Measurements from ENCODE around the gene MICU1. TPM values are rescaled to one million over a fixed set of nuclear protein-coding genes. Genes with fewer than 3 reads are reported as not detected.
"Not testable (repeated sequence)": the region's sequence is repeated elsewhere in the genome, so short reads cannot be mapped to it uniquely, and the experiment has no call there.

MICU1 gene
- total RNA-seq, 6 experiments from 2014 or later: 54.7 to 62.7 (median 59.8) TPM

GRCh38 chr10:72550239-72550638 lies 75.6 kb downstream of the MICU1 start:
- no peaks in the 10 kb centered on the region for H3K27me3 Mint-ChIP-seq (ENCODE audit: insufficient read depth)

GRCh38 chr10:72545546-72545945 lies 80.3 kb downstream of the MICU1 start:
- Mint-ChIP-seq H3K9me3 (peaks cover 8% of the 10 kb centered on the region), H3K27me3 (ENCODE audit: insufficient read depth) (no peaks in the 10 kb centered on the region), H3K4me1 (ENCODE audit: low read depth) (no peaks in the 10 kb centered on the region), H3K4me3 (no peak overlapping the region), H3K27ac (no peak overlapping the region), H3K36me3 (ENCODE audit: low read depth) (peaks cover 45% of the 10 kb centered on the region)
- DNase-seq: no peak
- no peak for TF ChIP-seq CTCF (IDR thresholded peaks at IDR 0.05)

More at GRCh38 chr10:72550239-72550638, 75.6 kb downstream of the MICU1 start:
- peaks cover 14% of the 10 kb centered on the region for H3K36me3 Mint-ChIP-seq (ENCODE audit: low read depth)
- no peak for TF ChIP-seq CTCF (IDR thresholded peaks at IDR 0.05)
- no peak for DNase-seq
- no peaks in the 10 kb centered on the region for H3K9me3 Mint-ChIP-seq
- no peaks in the 10 kb centered on the region for H3K4me1 Mint-ChIP-seq (ENCODE audit: low read depth)
- H3K4me3 Mint-ChIP-seq: no peak overlapping the region
- no peak overlapping the region for H3K27ac Mint-ChIP-seq

GRCh38 chr10:72543855-72544254 lies 82.0 kb downstream of the MICU1 start:
- DNase-seq; H3K27me3 Mint-ChIP-seq (ENCODE audit: insufficient read depth); H3K27ac Mint-ChIP-seq; H3K4me3 Mint-ChIP-seq; H3K9me3 Mint-ChIP-seq; H3K4me1 Mint-ChIP-seq (ENCODE audit: low read depth): not testable (repeated sequence)
- peaks cover 47% of the 10 kb centered on the region for H3K36me3 Mint-ChIP-seq (ENCODE audit: low read depth)

- peaks cover 8% of the 10 kb centered on the region for H3K9me3 Mint-ChIP-seq
- H3K27me3 Mint-ChIP-seq (ENCODE audit: insufficient read depth): no peaks in the 10 kb centered on the region
- no peak for DNase-seq
- H3K36me3 Mint-ChIP-seq (ENCODE audit: low read depth): peaks cover 40% of the 10 kb centered on the region
- H3K4me3 Mint-ChIP-seq: no peak overlapping the region
- H3K4me1 Mint-ChIP-seq (ENCODE audit: low read depth): no peaks in the 10 kb centered on the region
- TF ChIP-seq CTCF (IDR thresholded peaks at IDR 0.05): no peak
- H3K27ac Mint-ChIP-seq: no peak overlapping the region
Measured at GRCh38 chr10:72542396-72542815, 83.5 kb downstream of the MICU1 start.

- no peak overlapping the region for H3K27ac Mint-ChIP-seq
- TF ChIP-seq CTCF (IDR thresholded peaks at IDR 0.05): no peak
- no peaks in the 10 kb centered on the region for H3K27me3 Mint-ChIP-seq (ENCODE audit: insufficient read depth)
- H3K9me3 Mint-ChIP-seq: peaks cover 8% of the 10 kb centered on the region
- H3K36me3 Mint-ChIP-seq (ENCODE audit: low read depth): peaks cover 40% of the 10 kb centered on the region
- no peak for DNase-seq
- no peaks in the 10 kb centered on the region for H3K4me1 Mint-ChIP-seq (ENCODE audit: low read depth)
- H3K4me3 Mint-ChIP-seq: no peak overlapping the region
Measured at GRCh38 chr10:72541337-72541736, 84.5 kb downstream of the MICU1 start.

- peaks cover 8% of the 10 kb centered on the region for H3K9me3 Mint-ChIP-seq
- H3K4me3 Mint-ChIP-seq: no peak overlapping the region
- no peak overlapping the region for H3K27ac Mint-ChIP-seq
- no peak for TF ChIP-seq CTCF (IDR thresholded peaks at IDR 0.05)
- peaks cover 40% of the 10 kb centered on the region for H3K36me3 Mint-ChIP-seq (ENCODE audit: low read depth)
- DNase-seq: no peak
- H3K4me1 Mint-ChIP-seq (ENCODE audit: low read depth): no peaks in the 10 kb centered on the region
- no peaks in the 10 kb centered on the region for H3K27me3 Mint-ChIP-seq (ENCODE audit: insufficient read depth)
Measured at GRCh38 chr10:72540193-72540807, 85.6 kb downstream of the MICU1 start.
